ENCODE data around the gene GSTO1.

The GSTO1 gene

DNA sequence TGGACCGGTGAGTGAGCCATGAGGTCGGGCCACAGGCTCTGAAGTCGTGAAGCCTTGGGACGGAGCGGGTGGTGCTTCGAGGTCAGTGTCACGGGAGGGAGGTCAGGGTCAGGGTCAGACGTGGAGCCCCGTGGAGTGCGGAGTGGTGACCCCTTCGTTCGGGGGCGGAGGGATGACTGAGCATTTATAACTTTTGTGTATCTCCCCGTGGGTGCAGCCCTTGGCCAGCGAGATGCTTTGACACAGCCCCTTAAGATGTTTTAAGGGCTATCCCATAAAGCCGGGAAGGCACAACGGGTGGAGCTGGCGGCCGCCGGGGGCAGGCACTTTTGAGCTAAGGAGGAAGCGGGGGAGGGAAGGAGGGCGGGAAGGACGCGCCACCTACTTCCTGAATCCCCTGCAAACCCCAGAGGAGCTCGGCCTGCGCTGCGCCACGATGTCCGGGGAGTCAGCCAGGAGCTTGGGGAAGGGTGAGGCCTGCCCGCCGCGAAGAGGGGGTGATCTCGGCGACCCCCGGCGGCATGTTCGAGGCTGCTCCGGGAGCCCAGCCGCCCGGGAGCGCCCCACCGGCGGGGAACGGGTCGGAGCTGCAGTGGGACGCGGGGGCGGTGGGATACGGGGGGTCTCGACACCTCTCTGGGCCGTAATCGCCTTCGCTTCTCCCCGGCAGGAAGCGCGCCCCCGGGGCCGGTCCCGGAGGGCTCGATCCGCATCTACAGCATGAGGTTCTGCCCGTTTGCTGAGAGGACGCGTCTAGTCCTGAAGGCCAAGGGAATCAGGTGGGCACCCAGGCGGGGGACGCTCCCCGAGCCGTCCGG, at the start of gene GSTO1:
Gene GSTO1, plus strand, starts transcription at position 400 of the 818 bp plus-strand sequence. Its CDS starts 37 bp downstream, at position 437.
- FAIRE-seq (peak; percentile 23), DNase-seq (ENCODE audit: insufficient read length, low spot score) (peak; percentile 76)
- peak; percentile 94 for TF ChIP-seq POLR2A (IDR thresholded peaks at IDR 0.05; ENCODE audit: low read depth, low read length)

DNA sequence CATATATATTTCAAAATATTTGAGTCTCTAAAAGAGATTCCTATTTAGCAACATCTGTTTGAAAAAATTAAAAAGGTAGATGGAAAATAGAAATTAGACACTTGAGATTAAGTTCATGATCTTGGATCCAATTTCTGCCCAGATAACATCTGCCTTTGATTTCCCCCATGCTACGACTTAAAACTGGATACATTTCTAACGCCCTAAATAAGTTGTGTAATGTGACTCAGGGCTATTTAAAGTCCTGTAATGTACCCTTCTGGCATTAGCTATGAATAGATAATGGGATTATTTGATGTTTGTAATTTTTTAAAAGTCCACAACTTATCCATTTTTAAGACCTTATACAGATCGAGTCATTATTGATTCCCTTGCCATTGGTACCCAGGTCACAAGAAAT, 46.0 kb upstream of the GSTO1 start:
- DNase-seq (ENCODE audit: insufficient read length, low spot score): no peak
- TF ChIP-seq POLR2A (IDR thresholded peaks at IDR 0.05; ENCODE audit: low read depth, low read length): no peak
- peak; percentile 75 for FAIRE-seq

DNA sequence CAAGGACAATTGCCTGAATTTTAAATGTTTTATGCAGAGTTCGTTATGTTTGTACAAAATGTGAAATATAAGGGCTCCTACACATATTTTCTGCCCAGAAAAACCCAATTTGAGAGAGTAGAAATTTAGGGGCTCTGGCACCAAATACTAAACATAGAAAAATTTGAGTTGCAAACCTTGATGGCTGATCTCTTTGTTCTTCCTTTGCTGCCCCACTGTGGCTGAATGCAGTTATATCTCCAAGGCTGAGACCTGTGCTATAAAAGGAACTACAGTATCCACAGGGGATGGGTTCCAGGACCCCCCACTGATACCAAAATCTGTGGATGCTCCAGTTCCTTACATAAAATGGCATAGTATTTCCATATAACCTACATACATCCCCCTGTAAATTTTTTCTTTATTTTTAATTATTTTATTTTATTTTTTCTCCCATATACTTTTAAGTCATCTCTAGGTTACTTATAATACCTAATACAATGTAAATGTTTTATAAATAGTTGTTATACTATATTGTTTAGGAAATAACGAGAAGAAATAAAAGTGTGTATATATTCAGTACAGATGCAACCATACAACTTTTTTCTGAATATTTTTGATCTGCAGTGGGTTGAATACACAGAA, 45.0 kb upstream of the GSTO1 start:
- no peak for TF ChIP-seq POLR2A (IDR thresholded peaks at IDR 0.05; ENCODE audit: low read depth, low read length)
- DNase-seq (ENCODE audit: insufficient read length, low spot score) (peak; percentile 27), FAIRE-seq (peak; percentile 90)

DNA sequence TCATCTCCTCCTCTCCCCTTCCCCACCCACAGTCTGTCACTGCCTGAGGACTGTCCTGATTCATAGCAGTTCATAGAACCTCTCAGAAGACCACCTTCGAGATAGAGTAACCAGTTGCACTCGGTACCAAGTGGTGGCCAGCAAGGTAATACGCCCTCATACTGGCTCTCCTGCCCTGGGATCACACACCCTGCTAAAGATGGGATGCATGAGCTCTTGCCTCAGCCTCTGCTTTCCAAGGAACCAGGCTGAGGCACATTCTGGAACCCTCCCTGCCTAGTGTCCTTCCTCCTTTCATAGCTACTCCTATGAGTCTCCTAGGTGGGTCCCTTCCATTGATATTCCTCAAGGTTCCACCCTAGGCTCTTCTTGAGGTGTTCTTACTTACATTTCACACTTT, 38.1 kb upstream of the GSTO1 start:
- DNase-seq (ENCODE audit: insufficient read length, low spot score) (no peak), FAIRE-seq (no peak)
- no peak for TF ChIP-seq POLR2A (IDR thresholded peaks at IDR 0.05; ENCODE audit: low read depth, low read length)

DNA sequence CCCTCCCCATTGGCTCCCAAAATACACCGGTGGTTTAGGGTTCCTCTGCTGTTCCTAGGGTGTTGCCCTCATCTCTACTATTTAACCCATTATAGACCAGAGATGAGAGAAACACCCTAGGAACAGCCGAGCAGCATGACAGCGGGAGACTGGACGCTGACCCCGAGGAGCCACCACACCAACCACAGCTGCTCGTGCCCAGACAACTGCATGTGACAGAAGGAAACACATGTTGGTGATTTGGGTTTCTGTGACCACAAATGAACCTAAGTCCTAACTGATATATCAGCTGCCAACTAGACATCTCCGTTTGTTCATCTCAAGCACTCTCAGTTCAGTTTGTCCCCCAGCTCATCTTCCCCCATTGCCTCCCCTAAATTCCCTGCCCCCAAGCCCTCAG, 35.9 kb upstream of the GSTO1 start:
- FAIRE-seq: no peak
- DNase-seq (ENCODE audit: insufficient read length, low spot score): no peak
- TF ChIP-seq POLR2A (IDR thresholded peaks at IDR 0.05; ENCODE audit: low read depth, low read length): no peak

DNA sequence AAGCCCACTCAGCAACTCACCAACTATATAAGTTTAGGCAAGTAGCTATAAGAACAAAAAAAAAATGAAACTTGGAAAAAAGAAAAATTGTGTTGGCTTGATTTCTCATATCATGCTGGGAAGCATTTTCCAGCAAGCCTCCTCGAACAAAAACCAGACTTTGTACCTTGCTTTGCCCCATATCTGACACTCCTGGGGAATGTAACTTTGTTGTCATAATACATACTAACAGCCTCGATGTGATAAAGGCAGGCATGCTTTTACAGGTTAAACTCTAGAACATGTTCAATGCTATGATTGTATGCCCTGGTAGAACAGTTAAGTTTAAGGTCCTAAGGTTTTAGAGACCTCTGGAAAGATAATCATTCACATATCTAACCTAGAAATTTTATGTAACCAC, 34.2 kb upstream of the GSTO1 start:
- FAIRE-seq: no peak
- no peak for TF ChIP-seq POLR2A (IDR thresholded peaks at IDR 0.05; ENCODE audit: low read depth, low read length)

DNA sequence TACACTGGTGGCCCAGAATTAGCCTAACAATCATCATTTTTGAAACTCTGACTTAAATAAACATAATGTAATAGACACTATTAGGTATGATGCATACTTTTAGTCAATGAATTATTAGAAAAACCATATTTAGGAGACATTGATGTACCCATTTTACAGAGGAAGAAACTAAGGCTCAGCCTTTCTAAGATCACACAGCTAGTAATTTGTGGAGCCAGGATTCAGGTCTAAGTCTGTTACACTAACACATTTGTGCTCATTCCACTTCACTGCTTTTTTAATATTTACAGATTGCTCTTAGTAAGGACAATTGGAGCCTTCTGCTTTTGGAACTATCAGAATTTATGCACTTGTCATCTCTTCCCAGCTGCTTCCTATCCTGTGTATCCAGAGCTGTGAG, 31.4 kb upstream of the GSTO1 start:
- DNase-seq (ENCODE audit: insufficient read length, low spot score): no peak
- TF ChIP-seq POLR2A (IDR thresholded peaks at IDR 0.05; ENCODE audit: low read depth, low read length): no peak
- no peak for FAIRE-seq

More for the DNA sequence above, 34.2 kb upstream of the GSTO1 start:
- no peak for DNase-seq (ENCODE audit: insufficient read length, low spot score)

DNA sequence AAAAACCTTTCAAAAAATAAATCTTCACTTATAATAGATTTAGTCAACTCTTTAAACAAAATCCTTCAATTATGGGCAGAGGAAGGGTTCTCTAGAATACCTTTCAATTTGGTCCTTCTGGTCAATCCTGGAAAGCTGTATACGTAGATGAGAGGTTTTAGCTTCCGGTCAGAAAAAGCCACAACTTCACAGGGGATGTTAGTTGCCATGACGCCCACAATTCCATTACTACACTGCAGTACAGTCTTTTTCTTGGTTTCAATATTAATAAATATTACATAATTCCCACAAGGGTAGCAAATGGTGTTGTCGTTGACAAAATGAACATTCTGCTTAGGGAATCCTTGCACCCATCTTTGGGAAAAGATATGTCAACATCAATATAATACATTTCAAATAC, 24.2 kb upstream of the GSTO1 start:
- no peak for DNase-seq (ENCODE audit: insufficient read length, low spot score)
- TF ChIP-seq POLR2A (IDR thresholded peaks at IDR 0.05; ENCODE audit: low read depth, low read length): no peak
- no peak for FAIRE-seq

DNA sequence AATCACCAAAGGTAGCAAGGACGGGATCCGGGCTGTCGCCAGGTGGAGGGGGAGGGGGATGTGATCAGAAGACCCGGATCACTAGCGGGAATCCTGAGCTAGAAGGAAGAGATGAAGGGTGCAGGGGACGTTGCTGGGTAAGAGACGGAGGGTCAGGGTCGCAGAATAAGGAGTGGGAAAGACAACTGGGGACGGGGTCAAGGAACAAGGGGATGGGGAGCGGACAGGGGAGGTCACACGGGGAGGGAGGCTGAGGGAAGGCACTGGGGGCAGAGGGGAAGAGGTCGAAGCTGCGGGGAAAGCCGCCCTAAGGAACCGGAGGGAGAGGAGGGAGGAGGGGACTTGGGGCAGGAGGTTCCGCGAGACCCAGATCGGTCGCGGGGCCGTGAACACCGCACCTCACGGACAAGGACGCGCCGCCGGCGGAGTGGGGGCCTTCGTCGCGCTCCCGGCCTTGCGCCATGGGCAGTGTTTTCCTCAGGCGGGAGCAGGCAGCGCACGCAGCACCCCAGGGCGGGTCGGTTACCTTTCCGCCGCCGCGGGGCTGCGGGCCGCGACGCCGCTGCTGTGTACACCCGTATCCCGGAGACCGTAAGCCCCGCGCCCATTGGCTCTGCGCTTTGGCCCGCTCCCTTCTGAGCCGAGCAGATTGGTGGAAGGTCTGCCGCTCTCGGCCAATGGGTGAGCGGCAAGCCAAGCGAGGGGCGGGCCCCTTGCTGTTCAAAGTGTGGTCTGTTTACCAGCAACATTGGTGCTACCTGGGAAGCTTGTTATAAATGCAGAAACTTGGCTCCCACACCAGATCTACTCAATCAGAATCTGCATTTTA, 22.7 kb upstream of the GSTO1 start, which contains the start of gene CFAP43:
Gene CFAP43, minus strand, starts transcription at position 581 of the 829 bp plus-strand sequence. Its CDS starts 118 bp downstream, at position 463.
- FAIRE-seq: peak; percentile 92
- TF ChIP-seq POLR2A (IDR thresholded peaks at IDR 0.05; ENCODE audit: low read depth, low read length): peak; percentile 67
- peak; percentile 100 for DNase-seq (ENCODE audit: insufficient read length, low spot score)

DNA sequence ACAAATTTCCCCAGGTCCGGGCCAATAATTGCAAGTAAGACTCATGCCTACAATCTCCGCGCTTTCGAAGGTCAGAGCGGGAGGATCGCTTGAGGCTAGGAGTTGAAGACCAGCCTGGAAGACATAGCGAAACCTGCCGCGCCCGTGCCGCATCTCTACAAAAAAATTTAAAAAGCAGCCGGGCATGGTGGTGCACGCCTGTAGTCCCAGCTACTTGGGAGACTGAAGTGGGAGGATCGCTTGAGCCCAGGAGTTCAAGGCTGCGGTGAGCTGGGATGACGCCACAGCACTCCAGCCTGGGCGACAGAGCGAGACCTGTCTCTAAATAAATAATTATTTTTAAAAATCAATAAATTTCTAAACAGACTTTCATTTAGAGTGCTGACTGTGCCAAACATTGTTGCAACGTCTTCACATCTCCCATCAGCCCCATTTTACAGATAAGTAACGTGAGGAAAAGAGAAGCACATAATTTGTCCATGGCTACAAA, 22.0 kb upstream of the GSTO1 start:
- DNase-seq (ENCODE audit: insufficient read length, low spot score): no peak

DNA sequence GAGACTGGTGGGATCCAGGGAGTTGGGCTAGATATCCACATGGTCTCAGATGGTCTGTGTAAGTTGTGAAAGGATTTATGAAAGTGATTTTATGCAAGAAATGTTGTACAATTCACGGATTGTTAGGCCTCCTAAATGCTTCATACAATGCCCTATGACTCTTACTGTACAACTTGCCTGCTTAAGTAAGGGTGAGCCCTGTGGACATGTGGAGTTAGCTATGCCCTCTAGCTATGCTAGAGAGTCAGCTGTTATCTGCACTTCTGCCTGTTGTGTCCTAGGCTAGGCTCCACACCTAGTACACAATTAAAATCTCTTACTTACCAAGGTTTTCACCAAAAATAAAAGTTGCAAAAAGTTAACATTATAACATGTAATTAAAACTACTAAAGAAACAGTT, 20.9 kb upstream of the GSTO1 start:
- FAIRE-seq: no peak

More for the DNA sequence above, 22.0 kb upstream of the GSTO1 start:
- TF ChIP-seq POLR2A (IDR thresholded peaks at IDR 0.05; ENCODE audit: low read depth, low read length): no peak
- FAIRE-seq: no peak

DNA sequence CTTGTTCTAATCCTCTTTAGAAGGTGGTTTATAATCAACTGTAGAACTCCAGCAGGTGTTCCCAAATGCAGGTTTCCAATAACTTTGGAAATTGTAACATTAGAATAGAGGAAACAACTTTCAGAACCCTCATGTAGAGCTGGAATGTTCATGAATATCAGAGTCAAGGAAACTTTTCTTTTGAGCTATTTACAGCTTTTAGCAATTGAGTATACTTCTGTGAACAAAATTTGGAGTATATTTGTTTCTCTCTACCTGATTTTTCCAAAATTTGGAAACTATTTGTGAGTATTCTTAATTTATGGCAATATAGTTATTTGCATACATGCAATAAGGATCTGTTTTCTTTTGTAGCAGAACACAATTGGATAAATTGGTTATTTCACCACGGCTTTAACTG, 19.8 kb upstream of the GSTO1 start:
- no peak for TF ChIP-seq POLR2A (IDR thresholded peaks at IDR 0.05; ENCODE audit: low read depth, low read length)
- no peak for DNase-seq (ENCODE audit: insufficient read length, low spot score)
- no peak for FAIRE-seq

More for the DNA sequence above, 20.9 kb upstream of the GSTO1 start:
- no peak for TF ChIP-seq POLR2A (IDR thresholded peaks at IDR 0.05; ENCODE audit: low read depth, low read length)
- no peak for DNase-seq (ENCODE audit: insufficient read length, low spot score)

DNA sequence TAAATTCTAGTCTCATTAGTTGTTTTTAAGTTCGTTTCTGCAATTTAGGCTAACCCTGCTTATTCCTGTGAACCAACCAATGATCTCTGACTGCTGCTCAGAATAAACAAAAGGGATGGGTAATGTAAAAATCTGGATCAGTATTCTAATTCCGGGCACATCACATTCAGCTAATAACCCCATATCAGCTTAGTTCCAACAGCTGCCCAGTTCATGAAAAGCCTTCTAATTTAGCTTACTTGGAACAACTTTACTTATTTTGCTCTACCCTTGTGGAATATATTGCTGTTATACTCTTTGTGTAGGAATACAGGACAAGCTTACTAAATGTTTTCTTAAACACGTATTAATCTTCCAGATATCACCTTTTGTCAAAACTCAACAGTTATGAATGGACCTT, 18.9 kb upstream of the GSTO1 start:
- no peak for TF ChIP-seq POLR2A (IDR thresholded peaks at IDR 0.05; ENCODE audit: low read depth, low read length)
- DNase-seq (ENCODE audit: insufficient read length, low spot score): no peak
- FAIRE-seq: no peak

DNA sequence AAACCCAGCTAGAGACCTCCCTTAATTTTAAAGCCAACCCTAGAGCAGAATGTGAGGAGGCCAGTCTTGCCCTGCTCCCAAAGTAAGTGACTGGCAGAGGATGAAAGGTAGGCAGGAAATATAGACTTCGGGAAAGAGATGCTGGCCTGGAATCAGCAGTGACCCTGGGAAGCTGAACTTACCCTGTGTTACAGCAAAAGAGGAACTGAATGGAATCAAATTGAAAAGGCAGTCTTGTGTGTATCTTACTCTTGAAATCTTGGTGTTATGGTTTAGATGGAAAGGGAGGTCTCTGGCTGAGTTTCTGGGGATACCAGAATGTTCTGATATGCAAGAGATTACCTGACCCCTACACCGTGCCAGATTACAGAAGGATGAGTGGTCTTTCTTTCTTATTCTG, 14.6 kb upstream of the GSTO1 start:
- no peak for DNase-seq (ENCODE audit: insufficient read length, low spot score)
- no peak for FAIRE-seq
- no peak for TF ChIP-seq POLR2A (IDR thresholded peaks at IDR 0.05; ENCODE audit: low read depth, low read length)
